Left lung (tissue), 10 donors: ENCODE results near the gene PAQR6. TPM values are rescaled to one million over a fixed set of nuclear protein-coding genes. Genes with fewer than 3 reads are reported as not detected.

Experiments used
- ATAC-seq: fragments of 200-7000 bp; cut with Tn5 transposase; one replicate; pipeline ENCODE4 v1.9.1; 2020; ENCODE audit warnings: moderate library complexity
- DNase-seq, 4 donors: peaks; one replicate each; pipeline ENCODE4 v3.0.0-alpha.2; 2013 to 2020
- H3K27ac ChIP-seq, 2 donors: fragments of 200-600 bp; sonication (generic) in 1 of 2; one replicate each; pipeline versions ENCODE4 v1.5.0 to v1.8.0; 2020 to 2021
- H3K27me3 ChIP-seq, 2 donors: fragments of 200-600 bp; sonication (generic) in 1 of 2; one replicate each; pipeline versions ENCODE4 v1.5.0 to v1.8.0; 2020 to 2021
- H3K36me3 ChIP-seq, 2 donors: fragments of 200-600 bp; sonication (generic) in 1 of 2; one replicate each; pipeline versions ENCODE4 v1.5.0 to v1.8.0; 2020 to 2021
- H3K4me1 ChIP-seq, 2 donors: fragments of 200-600 bp; one replicate each; pipeline ENCODE4 v1.8.0; 2021
- H3K4me3 ChIP-seq, 2 donors: fragments of 200-600 bp; sonication (generic) in 1 of 2; one replicate each; pipeline versions ENCODE4 v1.5.0 to v1.8.0; 2020 to 2021; ENCODE audit warnings: mild to moderate bottlenecking in 1 of 2
- H3K9me3 ChIP-seq, 2 donors: fragments of 200-600 bp; sonication (generic) in 1 of 2; one replicate each; pipeline versions ENCODE4 v1.5.0 to v1.8.0; 2020 to 2021
- CTCF ChIP-seq, 2 donors: fragments of 200-600 bp; sonication (generic) in 1 of 2; IDR thresholded peaks; one replicate each; pipeline versions ENCODE4 v1.5.0 to v1.8.0; 2021; ENCODE audit warnings: antibody characterized with exemption in 2 of 2
- intact Hi-C, 2 donors: fragments of 100-400 bp; cut with DNase I; formaldehyde crosslinking; loops; one replicate each; pipeline versions ENCODE4 v1.11.2 to v1.14.2; 2022
- polyA plus RNA-seq, 6 donors: library from polyadenylated mRNA; unstranded; fragments of 120-200 nt; gene quantifications; one replicate each; pipeline ENCODE4 v1.2.1, GENCODE V29; 2013; ENCODE audit not compliant: insufficient read length in 6 of 6
- total RNA-seq, 2 donors: library from RNA; stranded (reverse); fragmentation: NEBNext Ultra II Directional; extraction: Animal tissue kit (Norgen Biotek cat#: 25700); gene quantifications; one replicate each; pipeline ENCODE4 v1.2.1, GENCODE V29; 2021
- donor health status: DM: no; HTN: yes; CAD: no.
- donor health status: DM: no; HTN: no; CAD: no.

The PAQR6 gene
- total and polyA plus RNA-seq, 8 donors = 1.4 to 4.0 (median 3.0) TPM

DNA sequence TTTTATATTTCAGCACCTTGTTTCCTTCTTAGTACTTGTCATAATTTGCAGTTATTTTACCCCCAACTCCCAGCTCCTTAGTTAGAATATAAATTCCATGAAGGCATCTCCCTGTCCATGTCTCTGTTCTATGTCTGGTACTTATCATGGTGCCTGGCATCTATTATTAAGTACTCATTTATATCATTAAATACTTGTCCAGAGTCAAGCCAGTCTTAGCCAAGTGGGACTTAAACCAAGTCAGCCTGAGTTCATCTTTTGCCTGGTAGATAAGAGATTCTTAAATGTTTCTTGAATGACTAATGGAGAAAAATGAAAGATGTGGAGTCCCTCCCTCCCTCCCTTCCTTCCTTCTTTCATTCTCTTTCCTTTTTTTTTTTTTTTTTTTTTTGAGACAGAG is 44.5 kb downstream of the PAQR6 start:
- H3K36me3 ChIP-seq = peaks cover 0 to 84% of the 10 kb centered on the region in 2 donors
- no peaks in the 10 kb centered on the region for H3K27me3 ChIP-seq
- TF ChIP-seq CTCF (IDR thresholded peaks at IDR 0.05) = no peak
- H3K9me3 ChIP-seq = no peaks in the 10 kb centered on the region
- ATAC-seq = no peak
- H3K27ac ChIP-seq = peak overlapping the region in 1 of 2 donors; percentile 79
- no peak for DNase-seq
- no peak overlapping the region for H3K4me3 ChIP-seq
- intact Hi-C loops = loop anchor here in 1 of 2 donors (2.0 kb wide), 1 partner anchor 39 kb away; no protein-coding TSS in a partner anchor
- peaks cover 0 to 53% of the 10 kb centered on the region in 2 donors for H3K4me1 ChIP-seq

- peaks cover 0 to 69% of the 10 kb centered on the region in 2 donors for H3K36me3 ChIP-seq
- no peak for ATAC-seq
Measured at GRCh38 chr1:156200044-156200443, 47.8 kb downstream of the PAQR6 start.

DNA sequence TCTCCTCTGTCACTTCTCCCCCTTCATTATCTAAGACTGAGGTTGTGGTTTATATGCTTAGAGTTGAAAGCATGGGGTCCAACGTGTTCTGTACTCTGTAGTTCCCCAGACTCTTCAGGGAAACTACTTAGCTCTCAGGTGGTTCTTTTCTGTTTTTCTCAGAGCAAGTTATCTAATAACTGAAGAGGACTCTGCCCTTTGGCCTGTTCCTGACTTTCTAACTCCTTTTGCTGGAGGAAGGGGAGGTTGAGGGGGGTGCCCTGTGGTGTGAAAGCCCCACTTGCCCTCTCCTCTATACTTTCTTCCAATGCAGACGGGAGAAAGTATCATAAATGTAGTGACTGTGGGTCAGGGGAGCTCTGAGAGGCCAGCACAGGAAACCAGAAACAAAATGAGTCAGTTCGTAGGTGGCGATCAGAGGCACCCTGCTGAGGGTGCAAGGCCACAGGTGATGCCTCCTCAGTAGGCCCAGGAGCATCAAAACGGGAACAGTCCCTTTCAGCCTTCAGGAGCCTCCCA is 49.0 kb downstream of the PAQR6 start:
- no peak for TF ChIP-seq CTCF (IDR thresholded peaks at IDR 0.05)
- H3K9me3 ChIP-seq = no peaks in the 10 kb centered on the region
- DNase-seq (no peak), ATAC-seq (no peak)
- H3K36me3 ChIP-seq = peaks cover 0 to 58% of the 10 kb centered on the region in 2 donors
- no peak overlapping the region for H3K4me3 ChIP-seq
- no peak overlapping the region for H3K27ac ChIP-seq
- intact Hi-C loops = no loop called here
- no peaks in the 10 kb centered on the region for H3K27me3 ChIP-seq
- peaks cover 5 to 76% of the 10 kb centered on the region in 2 donors for H3K4me1 ChIP-seq

More at GRCh38 chr1:156200044-156200443, 47.8 kb downstream of the PAQR6 start:
- Histone ChIP-seq H3K9me3 (no peaks in the 10 kb centered on the region), H3K4me3 (no peak overlapping the region), H3K27me3 (no peaks in the 10 kb centered on the region), H3K27ac (no peak overlapping the region), H3K4me1 (peaks cover 0 to 76% of the 10 kb centered on the region in 2 donors)
- DNase-seq = no peak
- intact Hi-C loops = no loop called here
- no peak for TF ChIP-seq CTCF (IDR thresholded peaks at IDR 0.05)

- no peak overlapping the region for H3K4me3 ChIP-seq
- H3K4me1 ChIP-seq = peaks cover 5 to 68% of the 10 kb centered on the region in 2 donors
- no peaks in the 10 kb centered on the region for H3K27me3 ChIP-seq
- intact Hi-C loops = no loop called here
- ATAC-seq (no peak), DNase-seq (no peak)
- TF ChIP-seq CTCF (IDR thresholded peaks at IDR 0.05) = no peak
- H3K9me3 ChIP-seq = no peaks in the 10 kb centered on the region
- H3K36me3 ChIP-seq = peaks cover 0 to 38% of the 10 kb centered on the region in 2 donors
- no peak overlapping the region for H3K27ac ChIP-seq
Measured at GRCh38 chr1:156196445-156196844, 51.4 kb downstream of the PAQR6 start.

DNA sequence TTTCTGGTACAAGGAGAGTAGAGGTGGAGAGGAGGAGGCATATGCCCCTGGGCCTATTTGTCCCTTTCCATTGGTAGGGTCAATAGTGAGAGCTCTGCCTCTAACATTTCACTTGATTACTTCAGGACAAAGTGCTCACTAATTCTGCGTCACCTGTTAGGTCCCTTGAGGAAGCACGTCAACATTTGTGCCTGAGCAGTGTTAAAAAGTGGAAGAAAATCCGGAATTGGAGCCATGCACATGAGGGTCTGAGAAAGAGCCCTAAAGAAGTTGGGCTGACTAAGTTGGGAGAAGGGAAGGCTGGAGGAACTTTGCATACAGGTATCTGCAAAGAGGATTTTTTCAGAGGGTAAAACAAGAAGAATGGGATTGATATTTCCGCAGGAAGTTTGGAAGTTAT is 52.0 kb downstream of the PAQR6 start:
- peaks cover 5 to 68% of the 10 kb centered on the region in 2 donors for H3K4me1 ChIP-seq
- peaks cover 0 to 38% of the 10 kb centered on the region in 2 donors for H3K36me3 ChIP-seq
- TF ChIP-seq CTCF (IDR thresholded peaks at IDR 0.05) = no peak
- ATAC-seq (no peak), DNase-seq (no peak)
- intact Hi-C loops = no loop called here
- no peak overlapping the region for H3K4me3 ChIP-seq
- no peak overlapping the region for H3K27ac ChIP-seq
- H3K27me3 ChIP-seq = no peaks in the 10 kb centered on the region
- no peaks in the 10 kb centered on the region for H3K9me3 ChIP-seq
